Spinal cord (tissue), 10 donors: ENCODE results near the gene SEMA3D. TPM values are rescaled to one million over a fixed set of nuclear protein-coding genes. Genes with fewer than 3 reads are reported as not detected.

Source experiments
- DNase-seq, 6 donors: peaks; one replicate each; pipeline versions ENCODE4 v3.0.0 to v3.0.0-alpha.2; 2013 to 2015; ENCODE audit warnings: low spot score in 6 of 6, low read depth in 4 of 6
- H3K27ac ChIP-seq: one replicate; pipeline ENCODE4 v1.5.1; 2013; ENCODE audit warnings: low read depth, low read length, control low read depth
- H3K27me3 ChIP-seq: one replicate; pipeline ENCODE4 v1.6.1; 2013; ENCODE audit warnings: low read length; ENCODE audit not compliant: control insufficient read depth, insufficient read depth
- H3K36me3 ChIP-seq: one replicate; pipeline ENCODE4 v1.6.1; 2013; ENCODE audit warnings: low read length; ENCODE audit not compliant: control insufficient read depth, insufficient read depth
- H3K4me1 ChIP-seq: one replicate; pipeline ENCODE4 v1.6.1; 2013; ENCODE audit warnings: low read length; ENCODE audit not compliant: control insufficient read depth, insufficient read depth
- H3K4me3 ChIP-seq: one replicate; pipeline ENCODE4 v1.5.1; 2013; ENCODE audit warnings: low read depth, low read length, control low read depth
- H3K9me3 ChIP-seq: one replicate; pipeline ENCODE4 v1.6.1; 2013; ENCODE audit warnings: low read length; ENCODE audit not compliant: control insufficient read depth, insufficient read depth
- WGBS: methylation state at CpG from one replicate; pipeline ENCODE4 v1.1.5; 2013; ENCODE audit warnings: missing lambda C conversion rate; ENCODE audit not compliant: insufficient coverage; 5-methylcytosine and 5-hydroxymethylcytosine counted together
- polyA plus RNA-seq, 2 donors: library from polyadenylated mRNA; unstranded; fragments of 120-200 nt; gene quantifications; one replicate each; pipeline ENCODE4 v1.2.1, GENCODE V29; 2013; ENCODE audit not compliant: insufficient read length in 2 of 2
- total RNA-seq, 2 donors: library from RNA; depleted of rRNA in 1 of 2; stranded (reverse); fragments of 120-200 nt in 1 of 2; fragments of >200 nt in 1 of 2; gene quantifications; one replicate each; pipeline versions ENCODE4 v1.2.3 to v1.2.4, GENCODE V29; 2013 to 2014
- donor health status: healthy.

Gene SEMA3D
- total and polyA plus RNA-seq, 4 donors, result 8.8 to 41.0 (median 24.4) TPM

DNA sequence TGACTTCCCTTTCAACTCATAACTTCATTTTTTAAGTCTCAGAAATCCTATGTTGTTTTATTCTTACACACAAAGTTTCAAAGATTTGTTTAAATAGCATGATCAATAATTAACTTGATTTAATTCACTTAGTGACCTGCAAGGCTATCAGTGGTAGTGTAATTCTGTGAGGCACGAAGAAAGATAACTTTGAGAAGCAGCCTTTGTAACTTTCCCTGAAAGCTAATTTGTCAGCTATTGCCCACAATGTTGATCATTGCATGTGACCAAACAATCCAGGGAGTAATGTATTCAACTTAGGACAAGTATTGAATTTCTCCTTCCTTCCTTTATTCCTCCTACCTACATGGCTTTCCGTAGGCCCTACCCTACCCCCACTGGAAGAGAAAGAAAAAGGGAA is 111.0 kb downstream of the SEMA3D start:
- H3K36me3 ChIP-seq, result no peaks in the 10 kb centered on the region
- no peaks in the 10 kb centered on the region for H3K4me1 ChIP-seq
- H3K4me3 ChIP-seq, result no peak overlapping the region
- WGBS, result 83% methylated on average over 1 of the region's 2 CpGs
- H3K27ac ChIP-seq, result no peak overlapping the region
- no peaks in the 10 kb centered on the region for H3K9me3 ChIP-seq
- H3K27me3 ChIP-seq, result no peaks in the 10 kb centered on the region
- DNase-seq, result no peak

DNA sequence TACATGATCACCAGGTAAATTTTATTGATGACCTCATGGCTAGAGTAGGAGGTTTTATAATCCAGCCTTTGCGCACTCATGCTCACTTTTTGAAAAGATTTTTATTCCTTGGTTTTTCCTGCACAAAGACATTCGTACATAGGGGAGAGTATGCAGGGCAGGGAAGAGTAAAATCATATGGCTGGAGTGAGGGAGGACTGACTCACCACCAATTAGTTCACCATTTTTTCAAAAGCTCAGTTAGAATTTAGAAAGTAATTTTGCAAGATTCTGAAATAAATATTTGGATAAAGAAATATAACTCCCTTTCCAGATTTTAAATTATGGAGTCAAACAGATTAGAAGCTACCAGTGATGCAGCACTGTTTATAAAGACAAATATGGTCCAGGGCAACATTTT is 111.9 kb downstream of the SEMA3D start:
- Histone ChIP-seq H3K4me1 (no peaks in the 10 kb centered on the region), H3K36me3 (no peaks in the 10 kb centered on the region), H3K9me3 (no peaks in the 10 kb centered on the region), H3K4me3 (no peak overlapping the region), H3K27me3 (no peaks in the 10 kb centered on the region), H3K27ac (no peak overlapping the region)
- no CpG with 5 or more reads among the region's 2 CpGs for WGBS
- no peak for DNase-seq

- WGBS, result no CpG with 5 or more reads among the region's 1 CpG
- Histone ChIP-seq H3K4me3 (no peak overlapping the region), H3K9me3 (no peaks in the 10 kb centered on the region), H3K27ac (no peak overlapping the region), H3K27me3 (no peaks in the 10 kb centered on the region), H3K4me1 (no peaks in the 10 kb centered on the region), H3K36me3 (no peaks in the 10 kb centered on the region)
- no peak for DNase-seq
Observed at GRCh38 chr7:85074016-85074415, 112.8 kb downstream of the SEMA3D start.

- H3K27ac ChIP-seq, result no peak overlapping the region
- DNase-seq, result peak in 1 of 6 donors; percentile 34
- H3K4me1 ChIP-seq, result no peaks in the 10 kb centered on the region
- H3K27me3 ChIP-seq, result no peaks in the 10 kb centered on the region
- no peaks in the 10 kb centered on the region for H3K36me3 ChIP-seq
- H3K9me3 ChIP-seq, result no peaks in the 10 kb centered on the region
- H3K4me3 ChIP-seq, result no peak overlapping the region
- 29% methylated on average over 1 of the region's 5 CpGs for WGBS
Observed at GRCh38 chr7:85070967-85071628, 115.8 kb downstream of the SEMA3D start.

DNA sequence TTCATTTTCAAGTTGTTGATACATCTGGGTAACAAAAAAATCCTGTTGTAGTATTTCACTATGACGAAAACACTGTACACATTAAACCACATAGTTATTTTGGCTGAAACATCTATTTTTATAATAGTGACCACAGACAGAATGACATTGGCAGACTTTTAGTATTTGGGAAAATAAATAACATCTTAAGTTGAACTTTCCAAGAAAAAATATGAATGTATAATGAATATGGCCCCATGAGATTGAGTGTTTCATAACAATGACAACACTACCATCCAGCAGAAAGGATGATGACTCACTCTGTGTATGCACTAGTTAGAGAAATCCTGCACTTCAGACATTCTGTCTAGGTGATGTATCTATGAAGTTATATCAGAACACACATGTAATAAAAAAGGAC is 118.1 kb downstream of the SEMA3D start:
- H3K36me3 ChIP-seq, result no peaks in the 10 kb centered on the region
- H3K27ac ChIP-seq, result no peak overlapping the region
- H3K4me3 ChIP-seq, result no peak overlapping the region
- no peaks in the 10 kb centered on the region for H3K27me3 ChIP-seq
- no CpG with 5 or more reads among the region's 1 CpG for WGBS
- no peaks in the 10 kb centered on the region for H3K9me3 ChIP-seq
- DNase-seq, result no peak
- H3K4me1 ChIP-seq, result no peaks in the 10 kb centered on the region

DNA sequence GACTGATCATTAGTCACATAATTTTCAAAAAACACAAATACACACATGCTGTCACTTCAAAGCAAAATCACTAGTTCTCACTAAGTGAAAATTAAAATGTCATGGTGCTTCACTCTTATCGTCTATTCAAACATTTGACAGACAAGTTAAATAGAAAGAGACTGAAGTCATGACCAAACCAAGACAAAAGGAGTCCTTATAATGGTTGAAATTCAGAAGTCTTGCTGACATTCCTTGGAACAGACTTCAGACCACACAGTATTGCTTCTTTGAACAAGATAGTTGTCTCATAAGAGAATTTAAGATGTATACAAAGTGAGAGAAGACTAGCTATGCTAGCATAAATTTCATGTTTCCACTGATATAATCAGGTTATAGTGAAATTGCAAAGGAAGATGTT is 119.5 kb downstream of the SEMA3D start:
- no peaks in the 10 kb centered on the region for H3K36me3 ChIP-seq
- no peaks in the 10 kb centered on the region for H3K4me1 ChIP-seq
- H3K27me3 ChIP-seq, result no peaks in the 10 kb centered on the region
- no peaks in the 10 kb centered on the region for H3K9me3 ChIP-seq
- no peak overlapping the region for H3K27ac ChIP-seq
- DNase-seq, result no peak
- no peak overlapping the region for H3K4me3 ChIP-seq
- no CpG with 5 or more reads among the region's 1 CpG for WGBS

DNA sequence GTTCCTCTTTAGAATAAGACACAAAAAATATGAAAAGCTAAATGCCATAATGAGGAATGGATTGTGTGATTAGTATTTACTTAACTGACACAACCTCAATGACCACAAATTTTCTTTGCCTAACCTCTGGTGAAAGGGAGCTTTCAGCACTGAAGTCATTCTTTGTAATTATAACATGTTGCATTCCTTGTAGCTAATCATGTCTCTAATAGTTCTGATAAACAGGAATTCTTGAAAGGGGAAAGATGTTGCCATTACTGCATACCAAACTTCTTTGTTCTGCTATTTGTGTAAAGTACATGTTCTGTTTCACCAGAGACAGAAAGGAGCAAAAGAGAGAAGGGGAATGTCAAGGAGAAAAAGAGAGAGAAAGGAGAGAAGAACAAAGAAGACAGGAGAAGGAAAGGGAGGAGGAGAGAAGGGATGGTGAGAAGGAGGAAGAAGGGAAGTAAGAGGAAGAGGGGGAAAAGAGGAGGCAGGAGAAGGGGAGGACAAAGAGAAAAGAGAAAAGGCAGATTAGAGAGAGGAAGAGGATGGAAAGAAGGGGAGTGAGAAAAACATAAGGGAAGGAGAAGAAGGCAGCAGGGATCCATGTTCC is 120.9 kb downstream of the SEMA3D start:
- Histone ChIP-seq H3K4me3 (no peak overlapping the region), H3K9me3 (no peaks in the 10 kb centered on the region), H3K27me3 (no peaks in the 10 kb centered on the region), H3K27ac (no peak overlapping the region), H3K4me1 (no peaks in the 10 kb centered on the region), H3K36me3 (no peaks in the 10 kb centered on the region)
- no peak for DNase-seq

- no peaks in the 10 kb centered on the region for H3K9me3 ChIP-seq
- H3K27me3 ChIP-seq, result no peaks in the 10 kb centered on the region
- no peak overlapping the region for H3K27ac ChIP-seq
- H3K4me1 ChIP-seq, result no peaks in the 10 kb centered on the region
- peak in 1 of 6 donors; percentile 59 for DNase-seq
- WGBS, result 38% methylated on average over 1 of the region's 1 CpG
- H3K4me3 ChIP-seq, result no peak overlapping the region
- H3K36me3 ChIP-seq, result no peaks in the 10 kb centered on the region
Observed at GRCh38 chr7:85065306-85065705, 121.5 kb downstream of the SEMA3D start.

GRCh38 chr7:85062651-85063050 is 124.2 kb downstream of the SEMA3D start:
- DNase-seq, result no peak
- Histone ChIP-seq H3K4me3 (no peak overlapping the region), H3K27ac (no peak overlapping the region), H3K27me3 (no peaks in the 10 kb centered on the region), H3K9me3 (no peaks in the 10 kb centered on the region), H3K36me3 (no peaks in the 10 kb centered on the region), H3K4me1 (no peaks in the 10 kb centered on the region)
- no CpG with 5 or more reads among the region's 1 CpG for WGBS

- Histone ChIP-seq H3K36me3 (no peaks in the 10 kb centered on the region), H3K4me1 (no peaks in the 10 kb centered on the region), H3K9me3 (no peaks in the 10 kb centered on the region), H3K4me3 (no peak overlapping the region), H3K27me3 (no peaks in the 10 kb centered on the region), H3K27ac (no peak overlapping the region)
- WGBS, result 64% methylated on average over 2 of the region's 2 CpGs
- no peak for DNase-seq
Observed at GRCh38 chr7:85061456-85061855, 125.4 kb downstream of the SEMA3D start.
